ENCODE measurements around the gene MUS81. TPM values are rescaled to one million over a fixed set of nuclear protein-coding genes. Genes with fewer than 3 reads are reported as not detected.
A peak's percentile ranks its signal among the peaks of the same experiment; 100 is the strongest.

Gene MUS81
- total RNA-seq, 4 donors from 2014 or later, result 68.3 to 101 (median 78.9) TPM

DNA sequence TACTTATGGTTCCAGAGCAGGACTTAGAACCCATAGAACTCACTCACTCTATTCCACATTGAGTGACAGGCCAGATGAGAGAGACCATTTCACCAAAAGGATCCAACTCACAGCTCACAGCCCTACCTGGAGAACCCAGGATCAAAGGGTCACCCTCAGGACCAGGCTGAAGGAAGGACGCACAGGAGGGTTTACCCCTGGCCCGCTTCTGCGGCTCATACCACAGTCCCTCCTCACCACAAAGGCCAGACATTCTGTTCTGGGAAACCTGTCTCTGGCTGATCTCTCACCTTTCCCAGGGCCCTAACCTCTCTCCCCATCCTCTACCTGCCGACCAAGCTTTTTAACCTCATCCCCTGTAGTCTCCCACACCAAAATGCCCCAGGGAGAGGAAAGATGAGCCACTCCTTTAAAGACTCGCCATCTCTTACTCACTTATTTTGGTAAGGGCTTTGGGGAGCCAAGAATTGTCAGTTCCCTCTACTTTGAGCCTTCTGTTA is 35.3 kb downstream of the MUS81 start:
- H3K27me3 ChIP-seq, result peaks cover 0 to 5% of the 10 kb centered on the region in 2 donors
- no peak for DNase-seq
- H3K9me3 ChIP-seq, result no peaks in the 10 kb centered on the region
- H3K4me1 ChIP-seq, result peaks cover 10 to 49% (median 37%) of the 10 kb centered on the region in 4 donors
- H3K4me3 ChIP-seq, result no peak overlapping the region
- no peak overlapping the region for H3K27ac ChIP-seq
- TF ChIP-seq, protein P1, sequence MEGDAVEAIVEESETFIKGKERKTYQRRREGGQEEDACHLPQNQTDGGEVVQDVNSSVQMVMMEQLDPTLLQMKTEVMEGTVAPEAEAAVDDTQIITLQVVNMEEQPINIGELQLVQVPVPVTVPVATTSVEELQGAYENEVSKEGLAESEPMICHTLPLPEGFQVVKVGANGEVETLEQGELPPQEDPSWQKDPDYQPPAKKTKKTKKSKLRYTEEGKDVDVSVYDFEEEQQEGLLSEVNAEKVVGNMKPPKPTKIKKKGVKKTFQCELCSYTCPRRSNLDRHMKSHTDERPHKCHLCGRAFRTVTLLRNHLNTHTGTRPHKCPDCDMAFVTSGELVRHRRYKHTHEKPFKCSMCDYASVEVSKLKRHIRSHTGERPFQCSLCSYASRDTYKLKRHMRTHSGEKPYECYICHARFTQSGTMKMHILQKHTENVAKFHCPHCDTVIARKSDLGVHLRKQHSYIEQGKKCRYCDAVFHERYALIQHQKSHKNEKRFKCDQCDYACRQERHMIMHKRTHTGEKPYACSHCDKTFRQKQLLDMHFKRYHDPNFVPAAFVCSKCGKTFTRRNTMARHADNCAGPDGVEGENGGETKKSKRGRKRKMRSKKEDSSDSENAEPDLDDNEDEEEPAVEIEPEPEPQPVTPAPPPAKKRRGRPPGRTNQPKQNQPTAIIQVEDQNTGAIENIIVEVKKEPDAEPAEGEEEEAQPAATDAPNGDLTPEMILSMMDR (IDR thresholded peaks at IDR 0.05), result no peak
- no peak for TF ChIP-seq POLR2A (IDR thresholded peaks at IDR 0.05)
- no peaks in the 10 kb centered on the region for H3K36me3 ChIP-seq

DNA sequence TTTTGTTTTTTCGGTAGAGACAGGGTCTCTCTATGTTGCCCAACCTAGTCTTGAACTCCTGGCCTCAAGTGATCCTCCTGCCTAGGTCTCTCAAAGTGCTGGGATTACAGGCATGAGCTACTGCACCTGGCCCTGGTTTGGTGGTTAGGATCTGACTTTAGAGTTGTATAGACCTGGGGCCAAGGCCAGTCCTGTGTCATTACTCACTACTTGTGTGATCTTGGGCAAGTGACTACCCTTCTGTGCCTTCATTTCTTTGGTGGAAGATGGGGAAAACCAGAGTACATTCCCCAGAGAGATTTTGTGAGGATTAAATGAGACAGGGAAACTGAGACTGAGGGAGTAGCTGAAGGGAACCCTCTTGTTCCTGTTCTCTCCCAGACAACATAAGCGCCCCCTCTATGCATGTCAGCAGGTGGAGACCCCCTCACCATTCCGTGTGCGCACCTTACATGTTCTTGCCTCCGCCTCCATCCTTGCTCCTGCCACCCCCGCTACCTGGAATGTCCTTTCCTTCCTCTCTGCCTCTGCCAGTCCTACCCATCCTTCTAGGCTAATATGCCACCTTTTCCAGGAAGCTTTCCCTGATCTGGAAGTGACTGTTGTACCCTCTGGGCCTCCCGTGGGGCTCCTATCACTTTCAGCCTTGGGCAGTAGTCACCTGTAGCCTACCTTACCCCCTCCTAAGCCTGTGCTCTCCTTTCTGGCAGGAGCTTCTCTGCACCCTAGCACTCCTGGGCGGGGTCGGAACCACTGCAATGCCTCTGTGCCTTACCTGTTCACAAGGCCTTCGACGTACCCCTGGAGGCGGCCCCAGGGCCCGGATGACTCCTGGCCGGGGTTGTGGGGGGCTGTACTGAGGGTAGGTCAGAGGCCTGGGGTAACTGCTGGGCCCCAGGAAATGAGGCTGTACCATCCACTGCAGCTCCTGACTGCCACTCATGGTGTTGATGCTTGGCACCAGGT is 36.1 kb downstream of the MUS81 start:
- DNase-seq, result no peak
- Histone ChIP-seq H3K27ac (no peak overlapping the region), H3K27me3 (peaks cover 0 to 5% of the 10 kb centered on the region in 2 donors), H3K9me3 (no peaks in the 10 kb centered on the region), H3K4me1 (peaks cover 10 to 46% (median 36%) of the 10 kb centered on the region in 4 donors), H3K36me3 (no peaks in the 10 kb centered on the region), H3K4me3 (no peak overlapping the region)
- TF ChIP-seq POLR2A (IDR thresholded peaks at IDR 0.05), result no peak
- TF ChIP-seq, protein P1 (IDR thresholded peaks at IDR 0.05), result no peak

DNA sequence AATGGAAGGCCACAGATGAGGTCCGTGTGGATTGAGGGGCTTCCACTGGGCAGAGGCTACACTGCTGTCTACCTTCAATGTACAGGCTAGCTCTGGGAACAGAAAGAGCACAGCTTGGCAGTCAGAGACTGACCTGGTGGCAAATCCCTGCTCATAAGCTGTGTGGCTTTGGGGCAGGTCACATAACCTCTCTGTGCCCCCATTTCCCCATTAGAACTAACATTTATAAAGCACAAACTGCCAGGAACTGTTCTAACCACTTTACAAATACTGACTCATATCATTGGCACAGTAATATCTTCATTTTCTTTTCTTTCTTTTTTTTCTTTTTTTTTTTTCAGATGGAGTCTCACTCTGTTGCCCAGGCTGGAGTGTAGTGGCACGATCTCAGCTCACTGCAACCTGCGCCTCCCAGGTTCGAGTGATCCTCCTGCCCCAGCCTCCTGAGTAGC is 36.8 kb downstream of the MUS81 start:
- Histone ChIP-seq H3K36me3 (no peaks in the 10 kb centered on the region), H3K27me3 (peaks cover 0 to 5% of the 10 kb centered on the region in 2 donors), H3K27ac (no peak overlapping the region), H3K4me1 (peaks cover 10 to 38% (median 30%) of the 10 kb centered on the region in 4 donors), H3K9me3 (no peaks in the 10 kb centered on the region), H3K4me3 (no peak overlapping the region)
- no peak for DNase-seq
- TF ChIP-seq, protein P1 (IDR thresholded peaks at IDR 0.05), result no peak
- no peak for TF ChIP-seq POLR2A (IDR thresholded peaks at IDR 0.05)

DNA sequence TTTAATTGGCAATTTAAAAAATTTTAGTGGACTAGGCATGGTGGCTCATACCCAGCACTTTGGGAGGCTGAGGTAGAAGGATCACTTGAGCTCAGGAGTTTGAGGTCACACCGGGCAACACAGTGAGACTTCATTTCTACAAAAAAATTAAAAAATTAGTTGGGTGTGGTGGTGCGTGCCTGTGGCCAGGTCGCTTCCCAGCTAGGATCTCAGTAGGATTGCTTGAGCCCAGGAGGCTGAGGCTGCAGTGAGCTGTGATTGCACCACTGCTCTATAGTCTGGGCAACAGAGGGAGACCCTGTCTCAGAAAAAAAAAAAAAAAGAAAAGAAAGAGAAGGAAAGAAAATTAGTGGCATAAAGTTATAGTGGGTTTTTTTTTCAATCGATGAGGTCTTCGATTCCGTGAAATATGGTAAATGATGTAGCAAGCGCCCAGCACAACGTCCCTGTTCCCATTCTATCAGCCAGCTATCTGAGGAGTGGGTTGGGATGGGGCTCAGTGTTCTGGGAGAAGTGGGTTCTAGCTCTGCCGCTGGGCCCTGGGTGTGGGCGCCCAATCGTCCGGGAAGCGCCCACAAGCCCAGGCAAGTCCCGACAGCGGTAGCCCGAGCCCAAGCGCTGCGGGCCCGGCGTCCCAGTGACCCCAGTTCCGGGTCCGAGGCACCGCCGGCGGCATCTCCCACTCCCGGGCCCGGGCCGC is 38.6 kb downstream of the MUS81 start:
- H3K36me3 ChIP-seq, result no peaks in the 10 kb centered on the region
- peak overlapping the region in 1 of 4 donors; percentile 59 for H3K27ac ChIP-seq
- H3K4me3 ChIP-seq, result peak overlapping the region; percentile 41 to 68 (median 57)
- peaks cover 10 to 23% (median 17%) of the 10 kb centered on the region in 4 donors for H3K4me1 ChIP-seq
- DNase-seq, result no peak
- TF ChIP-seq, protein P1 (IDR thresholded peaks at IDR 0.05), result no peak
- TF ChIP-seq POLR2A (IDR thresholded peaks at IDR 0.05), result no peak
- no peaks in the 10 kb centered on the region for H3K9me3 ChIP-seq
- H3K27me3 ChIP-seq, result peaks cover 0 to 5% of the 10 kb centered on the region in 2 donors

DNA sequence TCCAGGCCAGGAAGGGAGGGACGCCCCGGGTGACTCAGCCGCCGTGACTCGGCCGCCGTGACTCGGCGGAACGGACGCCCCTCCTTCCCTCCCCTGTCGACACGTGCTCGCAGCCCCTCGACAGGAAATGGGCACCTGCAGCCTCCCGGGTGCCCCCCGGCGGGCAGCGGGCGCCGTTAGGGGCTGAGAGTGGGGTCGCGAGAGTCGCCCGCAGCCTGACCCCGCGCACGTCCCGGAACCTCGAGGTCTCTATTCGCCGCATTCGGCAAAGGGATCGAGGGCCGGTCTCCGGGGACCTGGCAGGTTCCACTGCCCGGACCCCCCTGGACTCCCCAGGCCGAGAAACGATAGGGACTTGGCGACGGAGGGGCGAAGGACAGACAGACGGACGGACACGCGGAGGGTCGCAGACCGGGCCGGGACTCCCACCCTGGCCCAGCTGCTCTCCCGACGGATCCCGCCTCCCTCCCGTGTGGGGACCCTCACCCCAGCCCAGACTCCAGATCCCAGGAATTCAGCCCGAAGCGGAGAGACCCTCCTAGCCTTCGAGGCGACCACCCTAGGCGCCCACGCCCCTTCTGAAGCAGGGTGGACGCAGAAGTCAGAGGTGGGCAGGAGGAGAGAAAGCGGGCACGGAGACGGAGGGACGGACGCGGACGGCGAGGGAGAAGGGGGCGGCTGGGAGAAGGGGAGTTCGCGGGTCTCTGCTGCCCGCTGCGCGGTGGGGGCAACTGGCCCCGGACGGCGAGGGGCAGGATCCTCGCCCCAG is 39.3 kb downstream of the MUS81 start:
- H3K4me3 ChIP-seq, result peak overlapping the region; percentile 41 to 68 (median 57)
- H3K9me3 ChIP-seq, result no peaks in the 10 kb centered on the region
- no peaks in the 10 kb centered on the region for H3K36me3 ChIP-seq
- DNase-seq, result peak in 2 of 3 donors; percentile 79
- peak overlapping the region; percentile 16 to 62 (median 52) for H3K27ac ChIP-seq
- TF ChIP-seq POLR2A (IDR thresholded peaks at IDR 0.05), result no peak
- TF ChIP-seq, protein P1 (IDR thresholded peaks at IDR 0.05), result no peak
- H3K4me1 ChIP-seq, result peaks cover 10 to 22% (median 15%) of the 10 kb centered on the region in 4 donors
- H3K27me3 ChIP-seq, result peaks cover 0 to 5% of the 10 kb centered on the region in 2 donors
